Endothelial cell of umbilical vein (primary cell): ENCODE data around the gene APC2. TPM values are rescaled to one million over a fixed set of nuclear protein-coding genes. Genes with fewer than 3 reads are reported as not detected.

Experiments
- BruUV-seq: library from RNA; stranded (reverse); fragments of 400-500 nt; replicated peaks from 2 replicates; lab custom pipeline; 2021; lab: Mats Ljungman, UMichigan
- CTCF ChIA-PET: fragments of 300-600, 350-600 bp; sonication (Branson Sonifier 250); formaldehyde crosslinking; loops from one replicate; lab custom pipeline; 2021; ENCODE audit warnings: antibody characterized with exemption, inconsistent platforms; lab: Charles Lee
- POLR2A ChIA-PET: fragments of 300-600, 350-600 bp; sonication (Branson Sonifier 250); formaldehyde crosslinking; loops from one replicate; lab custom pipeline; 2021; ENCODE audit warnings: antibody characterized with exemption, inconsistent platforms; lab: Charles Lee
- DNase-seq: peaks from one replicate; pipeline ENCODE4 v3.0.0-alpha.2; 2011; ENCODE audit warnings: low read depth, low spot score
- FAIRE-seq: peaks from 2 replicates; lab custom pipeline; 2011; peaks lifted over from hg19 to GRCh38; lab: Jason Lieb, UNC
- H2AFZ ChIP-seq: 2 replicates; pipeline ENCODE4 v1.6.0; 2012; ENCODE audit warnings: low read depth, low read length, control low read depth, inconsistent platforms
- H3K27ac ChIP-seq: 2 replicates; pipeline ENCODE4 v1.5.1; 2011; ENCODE audit warnings: low read depth, mild to moderate bottlenecking, control low read depth, low read length, moderate library complexity; ENCODE audit not compliant: insufficient read depth
- H3K27me3 ChIP-seq, 2 experiments: 2 replicates each; pipeline versions ENCODE4 v1.6.0 to v1.6.1; 2011; ENCODE audit warnings: low read length in 2 of 2, mixed read lengths in 1 of 2; ENCODE audit not compliant: control insufficient read depth in 2 of 2, insufficient read depth in 2 of 2
- H3K36me3 ChIP-seq, 2 experiments: 2 replicates in 1 of 2; 3 replicates in 1 of 2; pipeline ENCODE4 v1.5.1; 2011; ENCODE audit warnings: low read length in 2 of 2, mild to moderate bottlenecking in 1 of 2, moderate library complexity in 1 of 2; ENCODE audit not compliant: control insufficient read depth in 2 of 2, insufficient read depth in 2 of 2; ENCODE audit errors: extremely low read depth in 1 of 2
- H3K4me1 ChIP-seq: 3 replicates; pipeline ENCODE4 v1.5.1; 2011; ENCODE audit warnings: mild to moderate bottlenecking, low read length; ENCODE audit not compliant: control insufficient read depth, insufficient read depth; ENCODE audit errors: extremely low read depth
- H3K4me2 ChIP-seq: 2 replicates; pipeline ENCODE4 v1.6.1; 2011; ENCODE audit warnings: low read length, control low read depth, mixed read lengths; ENCODE audit not compliant: insufficient read depth
- H3K4me3 ChIP-seq, 3 experiments: fragments of 200-600 bp in 1 of 3; sonication (generic), shearing (Covaris generic) in 1 of 3; replicated peaks in 1 of 3; 2 replicates each; pipeline ENCODE4 v1.5.1; 2011 to 2016; ENCODE audit warnings: control low read depth in 3 of 3, low read length in 3 of 3, mild to moderate bottlenecking in 2 of 3, inconsistent platforms in 1 of 3, low read depth in 1 of 3, moderate library complexity in 1 of 3; ENCODE audit not compliant: insufficient read depth in 1 of 3
- H3K79me2 ChIP-seq: 2 replicates; pipeline ENCODE4 v1.6.0; 2012; ENCODE audit warnings: low read length, inconsistent platforms; ENCODE audit not compliant: control insufficient read depth, insufficient read depth
- H3K9ac ChIP-seq: replicated peaks from 2 replicates; pipeline ENCODE3; 2011; ENCODE audit warnings: low read length, control low read depth; ENCODE audit not compliant: insufficient read depth; ENCODE audit errors: extremely low read depth
- H3K9me1 ChIP-seq: replicated peaks from 3 replicates; pipeline ENCODE4 v1.6.0; 2011; ENCODE audit warnings: mild to moderate bottlenecking, low read length; ENCODE audit not compliant: control insufficient read depth, insufficient read depth; ENCODE audit errors: extremely low read depth
- H3K9me3 ChIP-seq: replicated peaks from 2 replicates; pipeline ENCODE4 v1.5.1; 2012; ENCODE audit warnings: low read length, inconsistent platforms; ENCODE audit not compliant: control insufficient read depth, insufficient read depth
- H4K20me1 ChIP-seq: replicated peaks from 2 replicates; pipeline ENCODE3; 2011; ENCODE audit warnings: mild to moderate bottlenecking, low read length; ENCODE audit not compliant: control insufficient read depth, insufficient read depth; ENCODE audit errors: extremely low read depth
- EZH2 ChIP-seq: IDR thresholded peaks from 2 replicates; pipeline ENCODE4 v1.6.1; 2012; ENCODE audit warnings: borderline replicate concordance, low read depth, mild to moderate bottlenecking, moderate library complexity, low read length, inconsistent platforms; ENCODE audit not compliant: severe bottlenecking
- FOS ChIP-seq: IDR thresholded peaks from 2 replicates; pipeline ENCODE4 v1.6.1; 2011; ENCODE audit warnings: mild to moderate bottlenecking, low read length, moderate library complexity, borderline replicate concordance; ENCODE audit not compliant: insufficient read depth
- GATA2 ChIP-seq: IDR thresholded peaks from 2 replicates; pipeline ENCODE4 v1.7.0; 2011; ENCODE audit warnings: low read depth, mild to moderate bottlenecking, moderate library complexity, mixed read lengths, low read length; ENCODE audit not compliant: insufficient read length, insufficient read depth
- JUN ChIP-seq: IDR thresholded peaks from 2 replicates; pipeline ENCODE4 v1.6.1; 2011; ENCODE audit warnings: borderline replicate concordance, low read depth; ENCODE audit not compliant: insufficient read length, insufficient read depth
- MYC ChIP-seq: IDR thresholded peaks from one replicate; pipeline ENCODE4 v1.6.1; 2011; ENCODE audit warnings: mild to moderate bottlenecking, low read depth, low read length
- POLR2A ChIP-seq: IDR thresholded peaks from 2 replicates; pipeline ENCODE4 v1.6.1; 2012; ENCODE audit warnings: low read depth, mild to moderate bottlenecking, control low read depth, low read length
- POLR2AphosphoS5 ChIP-seq: IDR thresholded peaks from 2 replicates; pipeline ENCODE4 v1.6.1; 2012; ENCODE audit warnings: low read depth, mild to moderate bottlenecking, control low read depth, low read length, moderate library complexity; ENCODE audit not compliant: insufficient read depth
- dilution Hi-C: fragments of 300-500 bp; cut with MboI; formaldehyde crosslinking; loops from one replicate; pipeline ENCODE4 v1.15.0; 2019; ENCODE audit warnings: low sequenced_read_pairs; ENCODE audit not compliant: extremely low pct_ligation_motif_present
- intact Hi-C: fragments of 100-400 bp; cut with micrococcal nuclease; formaldehyde crosslinking; loops from one replicate; pipeline ENCODE4 v1.10.0; 2022
- polyA plus RNA-seq, 4 experiments: library from polyadenylated mRNA; depleted of rRNA in 3 of 4; stranded (reverse) in 3 of 4; unstranded in 1 of 4; fragments of >200 nt; gene quantifications; 2 replicates each; pipeline versions ENCODE4 v1.2.1 to v1.2.3, GENCODE V29; 2011 to 2012; ENCODE audit warnings: missing spikeins in 1 of 4
- total RNA-seq: library from RNA; stranded (reverse); gene quantifications from 2 replicates; pipeline ENCODE4 v1.2.3, GENCODE V29; 2021
- TF ChIP-seq, protein P1 (sequence below), 2 donors: IDR thresholded peaks; 1 replicate in 1 of 2; 2 replicates in 1 of 2; pipeline ENCODE4 v1.5.1; 2011; ENCODE audit warnings: low read length in 2 of 2, mild to moderate bottlenecking in 2 of 2, moderate library complexity in 2 of 2, control low read depth in 1 of 2, inconsistent platforms in 1 of 2, low read depth in 1 of 2; ENCODE audit not compliant: insufficient read depth in 1 of 2; ENCODE audit errors: extremely low read depth in 1 of 2
- TF ChIP-seq, protein P2 (sequence below): IDR thresholded peaks from 2 replicates; pipeline ENCODE4 v1.6.1; 2011; ENCODE audit not compliant: insufficient read depth, insufficient read length

APC2 gene
- total and polyA plus RNA-seq, 2 donors (not counting 3 experiments of a cell fraction or from before 2014, with no cell fraction given) = 0.01 to 0.04 TPM

DNA sequence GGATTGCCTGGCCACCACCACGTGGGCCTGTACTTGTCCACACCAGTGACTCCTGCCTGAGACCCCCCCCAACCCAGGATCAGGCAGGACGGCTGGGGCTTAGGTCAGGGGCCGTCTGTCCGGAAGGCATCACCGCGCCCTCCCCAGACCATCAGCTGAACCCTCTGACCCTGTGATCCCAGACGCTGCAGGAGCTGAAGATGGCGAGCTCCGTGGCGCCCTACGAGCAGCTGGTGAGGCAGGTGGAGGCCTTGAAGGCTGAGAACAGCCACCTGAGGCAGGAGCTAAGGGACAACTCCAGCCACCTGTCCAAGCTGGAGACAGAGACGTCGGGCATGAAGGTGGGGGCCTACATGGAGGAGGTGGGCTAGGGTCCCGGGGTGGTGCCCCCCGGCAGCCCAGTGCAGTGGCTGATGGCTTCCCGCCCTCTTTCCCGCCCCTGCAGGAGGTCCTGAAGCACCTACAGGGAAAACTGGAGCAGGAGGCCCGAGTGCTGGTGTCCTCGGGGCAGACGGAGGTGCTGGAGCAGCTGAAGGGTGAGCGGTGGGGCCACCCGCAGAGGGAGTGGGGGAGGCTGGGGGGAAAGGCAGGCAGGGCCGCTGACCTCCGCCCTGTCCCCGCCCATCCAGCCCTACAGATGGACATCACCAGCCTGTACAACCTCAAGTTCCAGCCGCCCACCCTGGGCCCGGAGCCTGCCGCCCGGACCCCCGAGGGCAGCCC is 3.0 kb downstream of the APC2 start:
- Histone ChIP-seq H4K20me1 (no peaks in the 10 kb centered on the region), H2AFZ (no peak overlapping the region), H3K4me2 (no peak overlapping the region), H3K9me1 (no peaks in the 10 kb centered on the region), H3K4me3 (no peak overlapping the region), H3K4me1 (no peaks in the 10 kb centered on the region), H3K36me3 (no peaks in the 10 kb centered on the region), H3K9ac (no peak overlapping the region), H3K27me3 (peaks cover 29 to 43% of the 10 kb centered on the region in 2 experiments), H3K79me2 (no peaks in the 10 kb centered on the region), H3K9me3 (no peaks in the 10 kb centered on the region), H3K27ac (no peak overlapping the region)
- dilution Hi-C loops = no loop called here
- BruUV-seq = no TSS peak
- POLR2A ChIA-PET = no interaction called here
- FAIRE-seq (no peak), DNase-seq (no peak)
- intact Hi-C loops = no loop called here
- TF ChIP-seq EZH2 = no peak
- TF ChIP-seq FOS = no peak
- TF ChIP-seq GATA2 = no peak
- no peak for TF ChIP-seq POLR2A
- TF ChIP-seq POLR2AphosphoS5 = no peak
- TF ChIP-seq JUN = no peak
- TF ChIP-seq, protein P1, sequence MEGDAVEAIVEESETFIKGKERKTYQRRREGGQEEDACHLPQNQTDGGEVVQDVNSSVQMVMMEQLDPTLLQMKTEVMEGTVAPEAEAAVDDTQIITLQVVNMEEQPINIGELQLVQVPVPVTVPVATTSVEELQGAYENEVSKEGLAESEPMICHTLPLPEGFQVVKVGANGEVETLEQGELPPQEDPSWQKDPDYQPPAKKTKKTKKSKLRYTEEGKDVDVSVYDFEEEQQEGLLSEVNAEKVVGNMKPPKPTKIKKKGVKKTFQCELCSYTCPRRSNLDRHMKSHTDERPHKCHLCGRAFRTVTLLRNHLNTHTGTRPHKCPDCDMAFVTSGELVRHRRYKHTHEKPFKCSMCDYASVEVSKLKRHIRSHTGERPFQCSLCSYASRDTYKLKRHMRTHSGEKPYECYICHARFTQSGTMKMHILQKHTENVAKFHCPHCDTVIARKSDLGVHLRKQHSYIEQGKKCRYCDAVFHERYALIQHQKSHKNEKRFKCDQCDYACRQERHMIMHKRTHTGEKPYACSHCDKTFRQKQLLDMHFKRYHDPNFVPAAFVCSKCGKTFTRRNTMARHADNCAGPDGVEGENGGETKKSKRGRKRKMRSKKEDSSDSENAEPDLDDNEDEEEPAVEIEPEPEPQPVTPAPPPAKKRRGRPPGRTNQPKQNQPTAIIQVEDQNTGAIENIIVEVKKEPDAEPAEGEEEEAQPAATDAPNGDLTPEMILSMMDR (IDR thresholded peaks at IDR 0.05; ENCODE audit: extremely low read depth in 1 of 2, insufficient read depth in 1 of 2, low read depth in 1 of 2, low read length in 2 of 2) = no peak
- TF ChIP-seq, protein P2, sequence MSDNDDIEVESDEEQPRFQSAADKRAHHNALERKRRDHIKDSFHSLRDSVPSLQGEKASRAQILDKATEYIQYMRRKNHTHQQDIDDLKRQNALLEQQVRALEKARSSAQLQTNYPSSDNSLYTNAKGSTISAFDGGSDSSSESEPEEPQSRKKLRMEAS = no peak
- TF ChIP-seq MYC = no peak
- CTCF ChIA-PET = interaction anchor here (2.4 to 3.7 kb wide), 2 partner anchors 8 to 13 kb away, joined by 14 to 28 read pairs; no protein-coding TSS in a partner anchor
